ENCODE data around the gene SEPTIN12.

SEPTIN12 gene

GRCh38 chr16:4746991-4747574, 41.1 kb downstream of the SEPTIN12 start:
- TF ChIP-seq TOX (CRISPR knock-in tag; IDR thresholded peaks at IDR 0.05; ENCODE audit: borderline replicate concordance), result no peak
- TF ChIP-seq ESRRG (CRISPR knock-in tag; IDR thresholded peaks at IDR 0.05), result no peak
- no peak for TF ChIP-seq RARB (CRISPR knock-in tag; IDR thresholded peaks at IDR 0.05)
- no peak for TF ChIP-seq BACH2 (CRISPR knock-in tag; IDR thresholded peaks at IDR 0.05; ENCODE audit: borderline replicate concordance)
- TF ChIP-seq ARNTL (CRISPR knock-in tag; IDR thresholded peaks at IDR 0.05; ENCODE audit: borderline replicate concordance, low read depth), result no peak
- no peak for TF ChIP-seq ZC3H10 (CRISPR knock-in tag; IDR thresholded peaks at IDR 0.05)
- TF ChIP-seq ZFP30 (CRISPR knock-in tag; IDR thresholded peaks at IDR 0.05), result no peak
- ATAC-seq, result no peak; the same call in 1 of the 3 replicates

- peak; percentile 9; the same call in 1 of the 3 replicates for ATAC-seq
- TF ChIP-seq TOX (CRISPR knock-in tag; IDR thresholded peaks at IDR 0.05; ENCODE audit: borderline replicate concordance) (no peak), GLIS3 (CRISPR knock-in tag; IDR thresholded peaks at IDR 0.05) (no peak), ZNF565 (CRISPR knock-in tag; conservative IDR thresholded peaks at IDR 0.05; ENCODE audit: low read depth) (no peak), OSR1 (CRISPR knock-in tag; IDR thresholded peaks at IDR 0.05) (no peak), TCF4 (CRISPR knock-in tag; IDR thresholded peaks at IDR 0.05; ENCODE audit: borderline replicate concordance) (no peak), PPARA (CRISPR knock-in tag; IDR thresholded peaks at IDR 0.05; ENCODE audit: borderline replicate concordance) (no peak), ISL1 (CRISPR knock-in tag; IDR thresholded peaks at IDR 0.05) (no peak), CSRNP3 (CRISPR knock-in tag; IDR thresholded peaks at IDR 0.05) (no peak), RARB (CRISPR knock-in tag; IDR thresholded peaks at IDR 0.05) (no peak), ZC3H10 (CRISPR knock-in tag; IDR thresholded peaks at IDR 0.05) (no peak), BACH2 (CRISPR knock-in tag; IDR thresholded peaks at IDR 0.05; ENCODE audit: borderline replicate concordance) (no peak), CSDC2 (CRISPR knock-in tag; IDR thresholded peaks at IDR 0.05) (no peak), ESRRG (CRISPR knock-in tag; IDR thresholded peaks at IDR 0.05) (no peak)
- TF ChIP-seq, protein P1, sequence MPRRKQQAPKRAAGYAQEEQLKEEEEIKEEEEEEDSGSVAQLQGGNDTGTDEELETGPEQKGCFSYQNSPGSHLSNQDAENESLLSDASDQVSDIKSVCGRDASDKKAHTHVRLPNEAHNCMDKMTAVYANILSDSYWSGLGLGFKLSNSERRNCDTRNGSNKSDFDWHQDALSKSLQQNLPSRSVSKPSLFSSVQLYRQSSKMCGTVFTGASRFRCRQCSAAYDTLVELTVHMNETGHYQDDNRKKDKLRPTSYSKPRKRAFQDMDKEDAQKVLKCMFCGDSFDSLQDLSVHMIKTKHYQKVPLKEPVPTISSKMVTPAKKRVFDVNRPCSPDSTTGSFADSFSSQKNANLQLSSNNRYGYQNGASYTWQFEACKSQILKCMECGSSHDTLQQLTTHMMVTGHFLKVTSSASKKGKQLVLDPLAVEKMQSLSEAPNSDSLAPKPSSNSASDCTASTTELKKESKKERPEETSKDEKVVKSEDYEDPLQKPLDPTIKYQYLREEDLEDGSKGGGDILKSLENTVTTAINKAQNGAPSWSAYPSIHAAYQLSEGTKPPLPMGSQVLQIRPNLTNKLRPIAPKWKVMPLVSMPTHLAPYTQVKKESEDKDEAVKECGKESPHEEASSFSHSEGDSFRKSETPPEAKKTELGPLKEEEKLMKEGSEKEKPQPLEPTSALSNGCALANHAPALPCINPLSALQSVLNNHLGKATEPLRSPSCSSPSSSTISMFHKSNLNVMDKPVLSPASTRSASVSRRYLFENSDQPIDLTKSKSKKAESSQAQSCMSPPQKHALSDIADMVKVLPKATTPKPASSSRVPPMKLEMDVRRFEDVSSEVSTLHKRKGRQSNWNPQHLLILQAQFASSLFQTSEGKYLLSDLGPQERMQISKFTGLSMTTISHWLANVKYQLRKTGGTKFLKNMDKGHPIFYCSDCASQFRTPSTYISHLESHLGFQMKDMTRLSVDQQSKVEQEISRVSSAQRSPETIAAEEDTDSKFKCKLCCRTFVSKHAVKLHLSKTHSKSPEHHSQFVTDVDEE (CRISPR knock-in tag; IDR thresholded peaks at IDR 0.05), result no peak
Measured at GRCh38 chr16:4746215-4746614, 41.9 kb downstream of the SEPTIN12 start.

GRCh38 chr16:4745274-4745569, 42.9 kb downstream of the SEPTIN12 start:
- TF ChIP-seq ESRRG (CRISPR knock-in tag; IDR thresholded peaks at IDR 0.05) (no peak), ZNF8 (CRISPR knock-in tag; IDR thresholded peaks at IDR 0.05) (no peak), PATZ1 (CRISPR knock-in tag; IDR thresholded peaks at IDR 0.05; ENCODE audit: borderline replicate concordance) (no peak), BACH2 (CRISPR knock-in tag; IDR thresholded peaks at IDR 0.05; ENCODE audit: borderline replicate concordance) (no peak), SNAI2 (CRISPR knock-in tag; IDR thresholded peaks at IDR 0.05) (no peak), CSRNP3 (CRISPR knock-in tag; IDR thresholded peaks at IDR 0.05) (no peak), POU6F1 (CRISPR knock-in tag; IDR thresholded peaks at IDR 0.05; ENCODE audit: borderline replicate concordance, low read depth) (no peak), TOX (CRISPR knock-in tag; IDR thresholded peaks at IDR 0.05; ENCODE audit: borderline replicate concordance) (no peak), ZNF565 (CRISPR knock-in tag; conservative IDR thresholded peaks at IDR 0.05; ENCODE audit: low read depth) (no peak)
- TF ChIP-seq, protein P1 (CRISPR knock-in tag; IDR thresholded peaks at IDR 0.05), result no peak
- TF ChIP-seq, protein P2, sequence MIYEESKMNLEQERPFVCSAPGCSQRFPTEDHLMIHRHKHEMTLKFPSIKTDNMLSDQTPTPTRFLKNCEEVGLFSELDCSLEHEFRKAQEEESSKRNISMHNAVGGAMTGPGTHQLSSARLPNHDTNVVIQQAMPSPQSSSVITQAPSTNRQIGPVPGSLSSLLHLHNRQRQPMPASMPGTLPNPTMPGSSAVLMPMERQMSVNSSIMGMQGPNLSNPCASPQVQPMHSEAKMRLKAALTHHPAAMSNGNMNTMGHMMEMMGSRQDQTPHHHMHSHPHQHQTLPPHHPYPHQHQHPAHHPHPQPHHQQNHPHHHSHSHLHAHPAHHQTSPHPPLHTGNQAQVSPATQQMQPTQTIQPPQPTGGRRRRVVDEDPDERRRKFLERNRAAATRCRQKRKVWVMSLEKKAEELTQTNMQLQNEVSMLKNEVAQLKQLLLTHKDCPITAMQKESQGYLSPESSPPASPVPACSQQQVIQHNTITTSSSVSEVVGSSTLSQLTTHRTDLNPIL (CRISPR knock-in tag; IDR thresholded peaks at IDR 0.05; ENCODE audit: low read depth), result no peak

More at GRCh38 chr16:4745274-4745569, 42.9 kb downstream of the SEPTIN12 start:
- no peak for ATAC-seq
